Esophagus squamous epithelium (tissue), 4 donors: ENCODE measurements around the gene CTNNAL1.

Experiments
- CTCF ChIP-seq, 6 experiments: fragments of 450-650 bp in 4 of 6; fragments of 200-600 bp in 2 of 6; sonication (generic) in 2 of 6; IDR thresholded peaks; one replicate each; pipeline ENCODE4 v1.5.1; 2016 to 2019; ENCODE audit warnings: antibody characterized with exemption in 6 of 6, mild to moderate bottlenecking in 4 of 6, moderate library complexity in 4 of 6
- POLR2A ChIP-seq, 4 donors: fragments of 450-650 bp; IDR thresholded peaks; one replicate each; pipeline ENCODE4 v1.6.1; 2017; ENCODE audit warnings: antibody characterized with exemption in 4 of 4, mild to moderate bottlenecking in 4 of 4, moderate library complexity in 3 of 4

- TF ChIP-seq POLR2A (IDR thresholded peaks at IDR 0.05) = no peak
- no peak for TF ChIP-seq CTCF (IDR thresholded peaks at IDR 0.05)
These were observed 102.4 kb downstream of the CTNNAL1 start for GRCh38 chr9:108910914-108911313.
